GM18511 (cell line): Measurements from ENCODE around the gene WNT9B.

Source experiments
- ATAC-seq: cut with Tn5 transposase; IDR thresholded peaks from one replicate; pipeline ENCODE4 v1.9.1; 2021; ENCODE audit warnings: mild to moderate bottlenecking, moderate library complexity; ENCODE audit not compliant: unreplicated experiment

Gene WNT9B

GRCh38 chr17:46879101-46879500, 27.7 kb downstream of the WNT9B start:
- ATAC-seq: no peak

GRCh38 chr17:46881015-46881414, 29.6 kb downstream of the WNT9B start:
- ATAC-seq: no peak

GRCh38 chr17:46882666-46883065, 31.3 kb downstream of the WNT9B start:
- ATAC-seq: no peak

- no peak for ATAC-seq
These were observed 32.6 kb downstream of the WNT9B start for GRCh38 chr17:46883871-46884520.

- ATAC-seq: no peak
These were observed 33.2 kb downstream of the WNT9B start for GRCh38 chr17:46884552-46884951.

- no peak for ATAC-seq
These were observed 34.3 kb downstream of the WNT9B start for GRCh38 chr17:46885415-46886309.

GRCh38 chr17:46886310-46886663, 34.9 kb downstream of the WNT9B start:
- ATAC-seq: no peak

GRCh38 chr17:46887717-46888116, 36.3 kb downstream of the WNT9B start:
- ATAC-seq: no peak

GRCh38 chr17:46888727-46889126, 37.3 kb downstream of the WNT9B start:
- ATAC-seq: no peak

- no peak for ATAC-seq
These were observed 38.1 kb downstream of the WNT9B start for GRCh38 chr17:46889519-46889918.

GRCh38 chr17:46889992-46890564, 38.7 kb downstream of the WNT9B start:
- no peak for ATAC-seq

GRCh38 chr17:46890638-46891037, 39.3 kb downstream of the WNT9B start:
- no peak for ATAC-seq

GRCh38 chr17:46892192-46892703, 40.9 kb downstream of the WNT9B start:
- ATAC-seq: no peak

- no peak for ATAC-seq
These were observed 42.6 kb downstream of the WNT9B start for GRCh38 chr17:46894024-46894423.

- ATAC-seq: no peak
These were observed 43.2 kb downstream of the WNT9B start for GRCh38 chr17:46894476-46895151.

- ATAC-seq: no peak
These were observed 43.8 kb downstream of the WNT9B start for GRCh38 chr17:46895171-46895570.

GRCh38 chr17:46896991-46897390, 45.6 kb downstream of the WNT9B start:
- no peak for ATAC-seq

GRCh38 chr17:46898364-46898763, 47.0 kb downstream of the WNT9B start:
- ATAC-seq: no peak

GRCh38 chr17:46898860-46899259, 47.5 kb downstream of the WNT9B start:
- ATAC-seq: no peak

- ATAC-seq: no peak
These were observed 49.9 kb downstream of the WNT9B start for GRCh38 chr17:46901291-46901690.
